Endometrial microvascular endothelial cells (primary cell): ENCODE measurements around the gene CFAP210. TPM values are rescaled to one million over a fixed set of nuclear protein-coding genes. Genes with fewer than 3 reads are reported as not detected.

ENCODE experiments used
- in situ Hi-C: cut with HindIII; loops from 2 replicates; pipeline ENCODE4 v1.10.0; 2017; ENCODE audit warnings: low sequenced_read_pairs, low pct_unique_long_range_greater_than_20kb; ENCODE audit errors: inconsistent ontology term
- total RNA-seq: library from RNA; depleted of rRNA; stranded (reverse); fragments of >200 nt; gene quantifications from one replicate; pipeline ENCODE4 v1.2.3, GENCODE V29; 2015; ENCODE audit errors: inconsistent ontology term

Gene CFAP210
- total RNA-seq, 1 donor from 2014 or later: not detected

DNA sequence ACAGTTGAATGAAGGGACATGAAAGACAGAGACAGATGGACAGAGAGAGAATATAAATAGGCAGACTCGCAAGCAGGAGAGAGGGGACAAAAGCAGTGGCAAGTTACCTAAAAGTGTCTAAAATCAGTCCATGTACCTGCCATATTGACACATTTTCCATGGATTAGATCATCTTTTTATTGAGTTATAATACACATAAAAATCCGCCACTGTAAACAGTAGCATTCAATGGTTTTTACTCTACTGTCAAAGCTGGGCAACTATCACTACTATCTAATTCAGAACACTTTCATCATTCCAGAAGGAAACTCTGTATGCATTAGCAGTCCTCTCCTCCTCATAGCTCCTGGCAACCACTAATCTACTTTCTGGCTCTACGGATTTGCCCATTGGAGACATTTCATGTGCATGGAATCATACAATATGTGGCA lies 10.1 kb downstream of the CFAP210 start:
- in situ Hi-C loops: no loop called here

DNA sequence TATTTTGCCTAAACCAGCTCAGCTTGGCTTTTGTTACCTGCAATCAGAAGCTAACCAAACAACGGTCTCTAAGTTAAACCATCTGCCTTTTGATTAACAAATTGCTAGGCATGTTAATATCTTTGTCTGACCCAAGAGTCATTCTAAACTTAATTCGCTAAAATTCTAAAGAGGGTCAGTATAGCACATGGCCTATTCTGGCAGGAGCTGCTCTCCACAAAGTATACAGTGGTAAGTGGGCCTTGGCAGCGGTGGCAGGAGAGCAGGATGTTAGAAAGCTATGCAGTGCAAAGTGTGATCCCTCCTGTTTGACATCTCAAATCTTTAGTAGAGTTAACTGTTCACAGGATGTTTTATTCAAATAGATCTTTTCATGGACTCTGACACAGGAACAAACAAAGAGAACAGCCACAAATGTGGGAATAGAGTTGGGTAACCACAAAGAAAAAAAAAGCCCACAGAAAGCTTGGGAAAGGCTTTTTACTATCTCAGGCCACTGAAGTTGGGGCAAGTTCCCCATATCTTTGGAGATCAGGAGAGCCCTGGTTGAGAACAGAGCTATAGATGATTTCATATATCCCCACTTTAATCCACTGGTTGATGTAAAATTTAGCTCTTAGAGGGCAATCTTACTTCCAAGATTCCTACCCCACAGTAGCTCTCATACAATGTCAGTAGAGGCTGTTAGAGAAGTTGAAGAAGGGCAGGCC lies 10.6 kb downstream of the CFAP210 start:
- in situ Hi-C loops: no loop called here

DNA sequence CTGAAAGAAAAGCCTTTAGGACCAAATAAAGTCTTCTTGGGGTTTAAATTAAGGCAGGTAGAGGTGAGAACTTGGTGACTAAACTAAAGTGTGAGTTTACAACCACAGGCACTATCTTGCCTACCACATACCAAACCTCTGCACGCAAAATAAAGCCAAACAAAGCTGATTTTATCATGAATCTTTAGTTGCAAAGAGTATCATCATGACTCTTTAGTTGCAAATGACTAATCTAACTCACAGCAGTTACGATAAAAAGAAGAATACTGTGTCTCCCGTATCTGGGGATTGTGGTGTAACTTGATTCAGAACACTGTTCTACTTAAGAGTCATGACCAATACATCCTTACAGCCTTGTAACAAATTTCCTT lies 11.2 kb downstream of the CFAP210 start:
- in situ Hi-C loops: no loop called here

DNA sequence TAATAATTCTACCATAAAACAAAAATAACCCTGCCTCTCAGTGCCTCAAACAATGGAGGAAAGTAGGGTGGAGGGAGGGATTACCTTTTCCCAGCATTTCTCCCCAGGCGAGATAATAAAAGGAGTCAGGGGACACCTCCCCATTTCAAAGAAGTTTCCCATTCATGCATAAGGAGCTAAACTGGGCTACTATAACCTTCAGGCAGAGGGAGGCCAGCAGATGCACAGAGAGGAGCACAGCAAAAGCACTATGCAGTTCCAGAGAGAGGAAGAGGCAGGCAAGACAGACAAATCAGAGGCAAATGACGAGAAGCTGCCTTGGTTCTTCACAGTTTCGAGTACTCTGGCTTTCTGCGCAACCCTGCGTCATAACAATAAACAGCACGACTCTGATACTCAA lies 17.4 kb downstream of the CFAP210 start:
- in situ Hi-C loops: no loop called here

DNA sequence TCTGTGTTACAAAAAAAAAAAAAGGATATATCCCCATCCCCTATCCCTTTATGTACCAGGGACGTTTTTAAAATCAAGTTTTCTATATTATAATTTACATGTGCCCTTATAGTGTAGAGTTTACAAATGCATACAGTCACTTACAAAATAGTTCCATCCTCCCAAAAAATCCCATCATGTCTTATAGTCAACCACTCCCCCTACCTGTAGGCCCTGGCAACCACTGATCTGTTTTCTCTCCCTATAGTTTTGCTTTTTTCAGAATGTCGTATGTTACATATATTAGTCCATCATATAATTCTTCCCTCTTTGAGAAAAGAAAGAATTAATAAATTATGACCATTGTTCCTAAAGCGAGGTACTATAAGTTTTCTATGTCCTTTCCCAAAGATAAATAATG lies 17.8 kb downstream of the CFAP210 start:
- in situ Hi-C loops: no loop called here

DNA sequence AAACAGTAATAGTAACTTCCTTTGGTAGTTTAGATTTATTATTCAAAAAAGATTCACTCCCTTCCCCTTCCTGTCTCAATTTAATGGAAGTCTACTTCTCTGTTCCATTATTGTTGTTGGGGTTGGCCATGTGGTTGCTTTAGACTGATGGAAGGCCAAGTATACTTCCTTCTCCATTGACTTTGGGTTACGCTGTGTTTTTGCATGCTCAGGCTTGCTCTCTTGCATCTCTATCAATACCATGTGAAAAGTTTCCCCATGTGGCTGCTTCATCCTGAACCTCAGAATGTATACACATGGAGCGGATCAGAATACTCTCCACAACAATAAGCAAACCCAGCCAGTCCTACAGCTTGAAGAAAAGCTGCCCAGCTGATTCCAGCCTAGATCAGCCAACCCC lies 20.3 kb downstream of the CFAP210 start:
- in situ Hi-C loops: no loop called here

DNA sequence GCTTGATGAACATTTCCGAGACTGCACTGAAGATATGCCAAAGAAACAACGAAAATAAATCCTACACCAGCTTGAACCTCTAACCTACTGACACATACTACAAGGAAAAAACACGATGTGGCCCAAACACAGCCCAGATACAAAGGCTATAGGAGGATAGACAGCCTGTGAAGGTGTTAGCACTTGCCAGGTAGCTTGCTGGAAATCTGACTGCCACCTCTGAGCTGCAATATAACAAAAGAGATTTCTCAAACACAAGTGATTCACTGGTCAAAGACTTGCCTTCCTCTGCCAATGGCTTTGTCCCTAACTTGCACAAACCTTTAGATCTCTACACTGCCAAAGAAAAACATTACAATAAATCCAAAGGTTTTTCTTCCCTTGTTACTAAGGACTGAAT lies 21.1 kb downstream of the CFAP210 start:
- in situ Hi-C loops: no loop called here

DNA sequence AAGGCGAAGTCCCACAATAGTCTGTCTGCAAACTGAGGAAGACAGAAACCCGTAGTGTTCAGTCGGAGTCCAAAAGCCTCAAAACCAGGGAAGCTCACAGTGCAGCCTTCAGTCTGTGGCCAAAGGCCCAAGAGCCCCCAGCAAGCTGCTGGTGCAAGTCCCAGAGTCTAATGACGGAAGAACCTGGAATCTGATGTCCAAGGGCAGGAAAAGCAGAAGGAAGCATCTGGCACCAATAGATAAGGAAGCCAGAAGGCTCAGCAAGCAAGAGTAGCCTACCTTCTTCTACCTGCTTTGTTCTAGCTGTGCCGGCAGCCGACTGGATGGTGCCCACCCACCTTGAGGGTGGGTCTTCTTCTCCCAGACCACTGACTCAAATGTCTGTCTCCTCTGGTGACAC lies 21.8 kb downstream of the CFAP210 start:
- in situ Hi-C loops: no loop called here

DNA sequence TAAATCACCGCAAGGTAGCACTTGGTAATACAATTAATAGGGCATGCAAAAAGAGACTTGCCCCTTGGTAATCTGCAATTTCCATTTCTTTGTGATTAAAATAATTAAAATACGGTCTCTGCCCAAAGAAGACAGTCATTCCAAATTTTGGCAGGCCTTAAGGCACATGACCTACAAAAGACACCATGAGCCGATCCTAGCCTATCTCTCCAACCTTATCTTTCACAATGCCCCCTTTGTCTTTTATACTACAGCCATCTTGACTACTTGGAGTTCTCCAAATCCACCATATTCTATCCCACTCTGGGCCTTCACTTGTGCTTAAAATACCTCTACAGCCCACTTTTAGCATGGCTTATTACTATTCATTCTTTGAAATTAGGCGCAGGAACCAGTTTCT lies 23.3 kb downstream of the CFAP210 start:
- in situ Hi-C loops: no loop called here

DNA sequence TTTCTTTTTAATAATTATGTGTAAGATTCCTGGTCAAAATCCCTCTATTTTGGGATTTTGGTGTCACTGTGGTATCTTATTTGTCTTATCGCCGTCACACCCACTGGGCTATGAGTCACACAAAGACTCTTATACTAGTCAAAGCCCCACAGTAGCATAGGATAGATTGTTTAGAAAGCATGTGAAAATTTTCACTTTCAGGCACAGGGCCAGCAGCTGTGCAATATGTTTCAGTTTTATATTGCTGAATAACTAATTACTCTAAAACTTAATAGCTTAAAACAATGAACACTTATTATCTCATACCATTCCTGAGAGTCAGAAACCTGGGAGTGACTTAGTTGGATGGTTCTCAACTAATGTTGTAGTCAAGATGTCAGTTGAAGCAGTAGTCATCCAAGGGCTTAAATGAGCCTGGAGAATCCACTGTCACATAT lies 24.0 kb downstream of the CFAP210 start:
- in situ Hi-C loops: no loop called here

DNA sequence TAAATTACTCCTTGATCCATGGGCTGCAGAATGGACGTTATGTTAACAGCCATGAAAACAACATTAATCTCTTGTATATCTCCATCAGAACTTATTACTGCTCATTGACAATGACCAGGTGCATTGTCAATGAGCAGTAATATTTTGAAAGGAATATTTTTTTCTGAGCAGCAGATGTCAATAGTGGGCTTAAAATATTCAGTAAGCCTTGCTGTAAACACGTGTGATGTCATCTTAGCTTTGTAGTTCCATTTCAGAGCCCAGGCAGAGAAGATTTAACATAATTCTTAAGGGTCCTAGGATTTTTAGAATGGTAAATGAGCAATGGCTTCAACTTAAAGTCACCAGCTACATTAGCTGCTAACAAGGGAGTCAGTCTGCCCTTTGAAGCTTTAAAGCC lies 26.6 kb downstream of the CFAP210 start:
- in situ Hi-C loops: no loop called here

DNA sequence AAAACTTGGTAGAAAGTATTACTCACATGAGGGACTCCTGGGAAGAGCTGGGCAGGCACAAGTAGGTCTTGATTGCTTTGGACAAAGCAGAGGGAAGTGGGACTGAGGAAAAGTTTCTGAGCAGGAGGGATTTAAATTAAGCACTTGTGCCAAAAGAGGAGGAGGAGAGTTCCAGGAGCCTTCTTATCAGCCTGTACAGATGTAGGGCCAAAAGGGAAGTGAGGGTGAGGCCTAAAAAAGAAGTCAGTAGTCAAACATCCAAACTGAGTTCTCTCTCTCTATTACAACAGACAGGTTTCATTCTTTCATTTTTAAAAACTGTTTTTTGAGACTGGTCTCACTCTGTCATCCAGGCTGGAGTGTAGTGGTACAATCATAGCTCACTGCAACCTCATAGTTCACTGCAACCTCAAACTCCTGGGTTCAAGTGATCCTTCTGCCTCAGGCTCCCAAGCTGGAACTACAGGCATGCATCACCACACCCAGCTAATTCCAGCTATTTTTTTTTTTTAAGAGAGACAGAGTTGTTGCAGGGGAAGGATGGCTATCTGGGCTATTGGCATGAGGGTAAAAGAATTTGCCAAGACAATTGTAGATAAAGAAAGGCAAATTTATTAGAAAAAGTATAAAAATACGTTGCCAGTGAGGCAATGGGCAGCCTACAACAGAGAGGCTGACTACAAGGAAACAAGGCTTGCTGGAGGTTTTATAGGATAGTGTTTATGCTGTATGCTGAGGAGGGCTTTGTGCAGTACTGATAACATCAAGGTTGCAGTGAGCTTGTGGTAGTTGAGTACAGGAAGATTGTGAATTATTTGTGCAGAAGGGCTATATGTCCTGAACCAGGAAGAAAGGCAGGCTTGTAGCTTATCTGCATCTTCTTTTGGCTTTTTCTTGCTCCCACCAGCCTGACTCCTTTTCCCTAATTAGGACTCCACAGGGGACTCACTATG lies 29.0 kb downstream of the CFAP210 start:
- in situ Hi-C loops: no loop called here

DNA sequence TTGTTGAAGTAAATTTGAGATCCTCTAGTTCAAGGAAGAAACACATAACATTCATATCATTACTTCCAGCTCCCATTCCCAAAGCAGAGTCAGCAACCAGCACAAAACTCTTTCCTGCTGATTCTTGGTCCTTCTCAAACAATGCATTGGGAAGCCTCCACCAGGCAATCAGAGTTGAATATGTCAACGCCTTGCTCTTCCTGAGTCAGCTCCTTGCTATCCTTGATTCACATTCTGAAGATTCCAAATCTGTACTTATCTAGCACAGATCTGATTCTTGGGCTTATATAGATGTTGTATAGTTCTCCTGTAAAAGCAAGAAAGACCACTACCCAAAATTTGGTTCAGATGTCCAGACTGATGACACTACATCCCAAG lies 29.6 kb downstream of the CFAP210 start:
- in situ Hi-C loops: no loop called here

DNA sequence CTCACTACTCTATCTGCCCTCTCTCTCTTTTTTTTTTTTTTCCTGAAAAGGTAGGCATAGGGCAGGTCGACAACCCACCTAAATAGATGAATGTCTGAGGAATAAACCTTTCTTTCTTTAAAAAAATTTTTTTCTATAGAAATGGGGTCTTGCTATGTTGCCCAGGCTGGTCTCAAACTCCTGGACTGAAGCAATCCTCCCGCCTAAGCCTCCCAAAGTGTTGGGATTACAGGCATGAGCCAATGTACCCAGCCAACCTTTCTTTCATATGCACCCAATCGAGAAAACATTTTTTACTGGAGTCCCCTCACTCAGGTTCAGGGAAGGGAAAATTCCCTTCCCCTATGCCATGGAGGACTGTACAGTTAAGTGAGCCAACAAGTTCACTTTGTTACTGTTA lies 31.0 kb downstream of the CFAP210 start:
- in situ Hi-C loops: no loop called here

DNA sequence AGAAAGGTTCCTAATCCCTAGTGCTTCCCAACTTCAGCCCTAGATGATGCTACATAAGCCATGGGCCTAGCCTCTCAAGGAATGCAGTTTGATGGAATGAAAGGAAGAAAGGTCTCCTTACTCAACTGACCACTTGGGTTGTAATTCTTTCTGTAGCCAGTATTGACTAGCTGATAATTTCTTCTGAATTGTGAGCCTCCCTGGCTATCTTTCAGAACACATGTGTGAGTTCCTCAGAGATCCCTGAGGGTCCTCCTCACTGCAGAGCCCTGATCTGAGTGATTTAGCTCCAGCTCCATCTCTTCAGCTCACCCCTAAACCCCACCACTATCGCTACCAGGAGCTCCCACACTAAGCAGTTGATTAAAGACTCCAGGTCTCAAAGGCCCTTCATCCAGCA lies 31.5 kb downstream of the CFAP210 start:
- in situ Hi-C loops: no loop called here

DNA sequence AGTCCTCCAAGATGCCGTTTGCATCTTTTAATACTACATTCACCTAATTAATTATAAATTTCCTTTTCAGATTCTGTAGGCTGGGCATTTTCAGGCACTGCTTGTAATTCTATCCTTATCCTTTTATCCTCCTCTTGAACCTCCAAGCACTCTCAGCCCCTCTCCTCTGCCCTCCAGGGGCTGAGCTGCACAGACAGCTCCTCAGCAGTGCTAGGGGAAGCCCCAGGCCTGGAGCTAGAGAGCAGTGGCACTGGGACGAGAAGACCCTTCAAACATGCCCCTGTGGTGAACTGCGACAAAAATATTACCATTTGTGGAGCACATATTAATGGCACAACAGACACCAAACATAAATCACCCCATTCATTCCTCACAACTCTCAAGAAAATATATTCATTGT lies 32.9 kb downstream of the CFAP210 start:
- in situ Hi-C loops: no loop called here

DNA sequence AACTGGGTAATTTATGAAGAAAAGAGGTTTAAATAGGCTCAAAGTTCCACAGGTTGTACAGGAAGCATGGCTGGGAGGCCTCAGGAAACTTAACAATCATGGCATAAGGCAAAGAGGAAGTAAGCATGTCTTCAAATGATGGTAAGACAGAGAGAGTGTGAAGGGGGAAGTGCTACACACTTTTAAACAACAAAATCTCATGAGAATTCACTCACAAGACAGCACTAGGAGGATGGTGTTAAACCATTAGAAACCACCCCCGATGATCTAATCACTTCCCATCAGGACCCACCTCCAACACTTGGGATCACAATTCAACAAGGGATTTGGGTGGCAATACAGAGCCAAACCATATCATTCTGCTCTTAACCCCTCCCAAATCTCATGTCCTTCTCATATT lies 34.9 kb downstream of the CFAP210 start:
- in situ Hi-C loops: no loop called here

DNA sequence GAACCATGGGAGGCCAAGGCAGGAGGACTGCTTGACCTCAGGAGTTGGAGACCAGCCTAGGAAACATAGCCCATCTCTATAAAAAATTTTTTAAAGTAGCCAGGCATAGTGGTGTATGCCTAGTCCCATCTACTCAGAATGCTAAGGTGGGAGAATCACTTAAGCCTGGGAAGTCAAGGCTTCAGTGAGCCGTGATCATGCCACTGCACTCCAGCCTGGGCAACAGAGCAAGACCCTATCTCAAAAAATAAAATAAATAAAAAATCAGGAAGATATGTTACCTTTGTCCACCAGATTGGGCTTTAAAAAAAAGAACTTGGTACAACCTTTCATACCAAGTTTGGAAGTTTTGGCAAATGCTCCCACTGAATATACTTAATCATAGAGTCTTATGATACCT lies 35.3 kb downstream of the CFAP210 start:
- in situ Hi-C loops: no loop called here

DNA sequence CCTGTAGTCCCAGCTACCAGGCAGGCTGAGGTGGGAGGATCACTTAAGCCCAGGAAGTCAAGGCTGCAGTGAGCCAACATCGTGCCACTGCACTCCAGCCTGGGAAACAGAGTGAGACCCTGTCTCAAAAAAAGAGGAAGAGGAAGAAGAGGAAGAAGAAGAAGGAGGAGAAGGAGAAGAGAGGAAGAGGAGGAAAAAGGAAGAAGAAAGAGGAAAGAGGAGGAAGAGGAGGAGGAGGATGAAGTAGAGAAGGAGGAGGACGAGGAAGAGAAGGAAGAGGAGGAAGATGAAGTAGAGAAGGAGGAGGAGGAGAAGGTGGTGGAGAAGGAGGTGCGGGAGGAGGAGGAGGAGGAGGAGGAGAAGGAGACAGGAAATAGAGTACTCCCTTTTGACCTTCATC lies 38.0 kb downstream of the CFAP210 start:
- in situ Hi-C loops: no loop called here

DNA sequence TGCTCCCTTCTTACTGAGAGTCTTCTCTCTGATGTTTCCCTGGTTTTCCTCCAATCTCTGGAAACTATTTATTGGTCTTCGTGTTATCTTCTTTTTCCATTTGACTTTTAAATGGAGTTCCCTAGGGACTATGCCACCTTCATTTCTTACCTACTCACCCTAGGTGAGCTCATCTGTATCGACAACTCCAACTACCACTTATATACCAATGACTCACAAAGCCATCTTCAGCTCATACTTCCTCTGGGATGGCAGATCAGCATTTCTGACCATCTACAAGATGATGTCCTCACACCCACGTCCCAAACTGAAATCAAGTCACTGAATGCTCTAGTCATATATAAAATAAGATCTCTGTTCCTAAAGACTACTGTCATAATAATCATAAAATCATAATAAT lies 40.6 kb downstream of the CFAP210 start:
- in situ Hi-C loops: no loop called here
